ENCODE data around the gene HAAO.
"Not testable (repeated sequence)": the region's sequence is repeated elsewhere in the genome, so short reads cannot be mapped to it uniquely, and the experiment has no call there.

The HAAO gene

DNA sequence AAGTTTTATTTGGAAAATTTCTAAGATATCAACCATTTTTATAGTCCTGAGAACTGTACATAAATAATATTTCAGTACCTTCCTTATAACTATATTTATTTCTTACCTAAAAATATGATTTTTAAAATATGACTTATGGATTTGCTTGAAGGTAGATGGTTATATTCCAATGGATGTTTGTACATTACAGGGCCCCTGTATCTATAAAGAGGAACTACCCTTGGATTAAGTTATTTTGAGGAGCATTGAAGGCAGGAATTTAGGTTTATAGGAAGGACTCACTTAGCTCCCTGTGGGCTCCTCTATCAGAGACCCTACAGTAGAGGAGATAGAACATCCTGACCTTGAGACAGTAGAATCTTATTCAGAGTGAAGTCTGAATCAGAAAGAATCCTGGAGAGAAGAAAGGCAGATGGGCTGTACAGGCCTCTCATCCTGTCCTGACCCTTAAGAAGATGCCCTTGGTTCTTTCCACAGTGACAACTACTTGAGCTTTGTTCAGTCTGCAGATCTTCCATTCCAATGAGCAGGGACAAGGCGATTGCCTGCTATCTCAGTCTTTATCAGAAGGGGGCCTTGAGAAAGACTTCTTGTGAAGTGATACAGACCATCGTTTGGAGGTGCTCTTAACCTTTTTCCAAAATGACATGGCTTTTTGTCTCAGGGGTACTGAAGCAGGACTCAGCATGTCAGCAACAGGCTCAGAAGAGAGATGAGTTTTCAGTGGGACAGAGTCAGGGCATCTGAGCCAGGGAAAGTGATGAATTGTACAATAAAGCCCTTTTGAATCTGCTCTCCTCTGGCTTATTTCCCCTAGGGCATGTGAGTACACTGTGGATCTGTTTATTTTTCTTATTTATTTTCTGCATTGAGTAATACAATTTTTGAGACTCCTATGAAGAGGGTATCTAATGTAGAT is 49.4 kb downstream of the HAAO start:
- H3K9ac ChIP-seq (ENCODE audit: low read length): no peak overlapping the region
- H4K20me1 ChIP-seq (ENCODE audit: insufficient read depth, low read length): no peaks in the 10 kb centered on the region
- no peak overlapping the region for H3K4me2 ChIP-seq (ENCODE audit: low read length)
- H3K27me3 ChIP-seq (ENCODE audit: low read depth, low read length): no peaks in the 10 kb centered on the region
- H2AFZ ChIP-seq (ENCODE audit: low read depth, low read length): no peak overlapping the region
- no peaks in the 10 kb centered on the region for H3K79me2 ChIP-seq (ENCODE audit: low read length)
- peaks cover 12% of the 10 kb centered on the region for H3K36me3 ChIP-seq (replicated peaks; ENCODE audit: low read depth, low read length)
- no peaks in the 10 kb centered on the region for H3K9me3 ChIP-seq (ENCODE audit: insufficient read depth, low read length)
- TF ChIP-seq, protein P1, sequence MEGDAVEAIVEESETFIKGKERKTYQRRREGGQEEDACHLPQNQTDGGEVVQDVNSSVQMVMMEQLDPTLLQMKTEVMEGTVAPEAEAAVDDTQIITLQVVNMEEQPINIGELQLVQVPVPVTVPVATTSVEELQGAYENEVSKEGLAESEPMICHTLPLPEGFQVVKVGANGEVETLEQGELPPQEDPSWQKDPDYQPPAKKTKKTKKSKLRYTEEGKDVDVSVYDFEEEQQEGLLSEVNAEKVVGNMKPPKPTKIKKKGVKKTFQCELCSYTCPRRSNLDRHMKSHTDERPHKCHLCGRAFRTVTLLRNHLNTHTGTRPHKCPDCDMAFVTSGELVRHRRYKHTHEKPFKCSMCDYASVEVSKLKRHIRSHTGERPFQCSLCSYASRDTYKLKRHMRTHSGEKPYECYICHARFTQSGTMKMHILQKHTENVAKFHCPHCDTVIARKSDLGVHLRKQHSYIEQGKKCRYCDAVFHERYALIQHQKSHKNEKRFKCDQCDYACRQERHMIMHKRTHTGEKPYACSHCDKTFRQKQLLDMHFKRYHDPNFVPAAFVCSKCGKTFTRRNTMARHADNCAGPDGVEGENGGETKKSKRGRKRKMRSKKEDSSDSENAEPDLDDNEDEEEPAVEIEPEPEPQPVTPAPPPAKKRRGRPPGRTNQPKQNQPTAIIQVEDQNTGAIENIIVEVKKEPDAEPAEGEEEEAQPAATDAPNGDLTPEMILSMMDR (IDR thresholded peaks at IDR 0.05; ENCODE audit: low read depth, low read length): peak; percentile 22; the same call in 1 of the 2 replicates
- TF ChIP-seq EZH2phosphoT487 (IDR thresholded peaks at IDR 0.05; ENCODE audit: low read depth): no peak
- H3K4me1 ChIP-seq (ENCODE audit: low read length): no peaks in the 10 kb centered on the region
- no peak overlapping the region for H3K4me3 ChIP-seq (ENCODE audit: low read length)
- no peak overlapping the region for H3K27ac ChIP-seq (ENCODE audit: low read length)

DNA sequence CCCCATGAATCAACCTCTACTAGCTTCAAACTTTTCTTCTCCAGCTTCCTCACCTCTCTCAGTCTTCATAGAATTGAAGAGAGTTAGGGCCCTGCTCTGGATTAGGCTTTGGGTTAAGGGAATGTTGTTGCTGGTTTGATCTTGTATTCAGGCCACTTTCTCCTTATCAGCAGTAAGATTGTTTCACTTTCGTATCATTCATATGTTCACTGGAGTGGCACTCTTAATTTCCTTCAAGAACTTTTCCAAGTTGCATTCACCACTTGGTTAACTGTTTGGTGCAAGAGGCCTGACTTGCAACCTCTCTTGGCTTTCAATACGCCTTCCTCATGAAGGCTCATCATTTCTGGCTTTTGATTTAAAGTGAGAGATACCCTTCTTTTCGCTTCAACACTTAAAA is 51.2 kb downstream of the HAAO start:
- H3K27ac ChIP-seq (ENCODE audit: low read length): no peak overlapping the region
- H3K9me3 ChIP-seq (ENCODE audit: insufficient read depth, low read length): 0 out of 2 replicates have a peak, but pooled peaks cover under 1% of the 10 kb centered on the region
- no peak overlapping the region for H3K9ac ChIP-seq (ENCODE audit: low read length)
- no peak overlapping the region for H2AFZ ChIP-seq (ENCODE audit: low read depth, low read length)
- no peaks in the 10 kb centered on the region for H3K79me2 ChIP-seq (ENCODE audit: low read length)
- no peaks in the 10 kb centered on the region for H4K20me1 ChIP-seq (ENCODE audit: insufficient read depth, low read length)
- no peaks in the 10 kb centered on the region for H3K27me3 ChIP-seq (ENCODE audit: low read depth, low read length)
- no peak overlapping the region for H3K4me3 ChIP-seq (ENCODE audit: low read length)
- peaks cover 28% of the 10 kb centered on the region for H3K36me3 ChIP-seq (replicated peaks; ENCODE audit: low read depth, low read length)
- TF ChIP-seq, protein P1 (IDR thresholded peaks at IDR 0.05; ENCODE audit: low read depth, low read length): no peak
- TF ChIP-seq EZH2phosphoT487 (IDR thresholded peaks at IDR 0.05; ENCODE audit: low read depth): no peak
- no peaks in the 10 kb centered on the region for H3K4me1 ChIP-seq (ENCODE audit: low read length)
- no peak overlapping the region for H3K4me2 ChIP-seq (ENCODE audit: low read length)

DNA sequence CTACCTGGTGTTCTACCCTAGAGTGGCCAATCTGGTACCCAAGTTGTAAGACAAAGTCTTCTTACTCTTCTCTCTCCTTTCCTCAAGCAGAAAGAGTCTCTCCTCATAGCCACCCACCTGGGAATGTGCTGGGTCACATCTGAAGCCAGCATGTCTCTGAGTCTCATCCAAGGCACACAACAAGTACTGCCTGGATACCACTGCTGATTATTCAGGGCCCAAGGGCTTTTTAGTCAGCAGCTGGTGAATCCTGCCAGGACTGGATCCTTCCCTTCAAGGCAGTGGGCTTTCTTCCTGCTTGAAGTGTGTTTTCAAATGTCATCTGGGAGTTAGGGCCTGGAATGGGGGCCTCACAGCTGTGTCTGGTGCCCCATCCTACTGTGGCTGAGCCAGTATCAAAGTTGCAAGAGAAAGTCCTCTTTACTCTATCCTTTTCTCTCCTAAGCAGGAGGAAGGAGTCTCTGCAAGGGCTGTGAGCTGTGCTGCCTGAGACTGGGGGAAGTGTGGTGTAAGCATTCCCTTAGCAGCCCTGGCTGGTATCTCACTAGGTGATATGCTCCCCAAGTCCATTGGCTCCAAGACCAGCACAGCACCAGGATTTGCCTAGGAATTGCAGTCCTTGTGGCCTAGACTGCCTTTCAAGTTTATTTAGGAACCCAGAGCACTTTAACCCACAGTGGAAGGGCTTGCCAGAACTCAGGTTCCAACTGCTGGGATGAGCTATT is 55.6 kb downstream of the HAAO start:
- no peaks in the 10 kb centered on the region for H3K79me2 ChIP-seq (ENCODE audit: low read length)
- H3K4me3 ChIP-seq (ENCODE audit: low read length): no peak overlapping the region
- H3K9me3 ChIP-seq (ENCODE audit: insufficient read depth, low read length): peaks cover 7% of the 10 kb centered on the region; the same call in 1 of the 2 replicates
- H2AFZ ChIP-seq (ENCODE audit: low read depth, low read length): no peak overlapping the region
- TF ChIP-seq, protein P1 (IDR thresholded peaks at IDR 0.05; ENCODE audit: low read depth, low read length): no peak
- no peak for TF ChIP-seq EZH2phosphoT487 (IDR thresholded peaks at IDR 0.05; ENCODE audit: low read depth)
- H3K27ac ChIP-seq (ENCODE audit: low read length): no peak overlapping the region
- no peaks in the 10 kb centered on the region for H3K27me3 ChIP-seq (ENCODE audit: low read depth, low read length)
- H4K20me1 ChIP-seq (ENCODE audit: insufficient read depth, low read length): no peaks in the 10 kb centered on the region
- H3K4me1 ChIP-seq (ENCODE audit: low read length): no peaks in the 10 kb centered on the region
- H3K4me2 ChIP-seq (ENCODE audit: low read length): no peak overlapping the region
- no peak overlapping the region for H3K9ac ChIP-seq (ENCODE audit: low read length)
- peaks cover 38% of the 10 kb centered on the region for H3K36me3 ChIP-seq (replicated peaks; ENCODE audit: low read depth, low read length)

DNA sequence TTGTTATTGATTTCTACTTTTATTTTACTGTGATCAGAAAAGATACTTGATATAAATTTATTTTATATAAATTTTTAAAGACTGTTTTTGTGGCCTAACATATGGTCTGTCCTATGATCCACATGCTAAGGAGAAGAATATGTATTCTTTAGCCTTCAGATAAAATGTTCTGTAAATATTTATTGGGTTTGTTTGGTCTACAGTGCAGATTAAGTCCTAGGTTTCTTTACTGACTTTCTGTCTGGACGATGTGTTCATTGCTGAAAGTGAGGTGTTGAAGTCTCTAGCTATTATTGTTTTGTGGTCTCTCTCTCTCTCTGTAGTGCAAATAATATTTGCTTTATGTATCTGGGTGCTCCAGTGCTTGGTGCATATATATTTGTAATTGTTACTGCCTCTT is 58.5 kb downstream of the HAAO start:
- Histone ChIP-seq H3K4me3 (ENCODE audit: low read length) (no peak overlapping the region), H3K36me3 (replicated peaks; ENCODE audit: low read depth, low read length) (peaks cover 33% of the 10 kb centered on the region), H3K9me3 (ENCODE audit: insufficient read depth, low read length) (peaks cover 7% of the 10 kb centered on the region; the same call in 1 of the 2 replicates), H3K4me1 (ENCODE audit: low read length) (no peaks in the 10 kb centered on the region), H4K20me1 (ENCODE audit: insufficient read depth, low read length) (no peaks in the 10 kb centered on the region), H2AFZ (ENCODE audit: low read depth, low read length) (no peak overlapping the region), H3K27me3 (ENCODE audit: low read depth, low read length) (no peaks in the 10 kb centered on the region), H3K9ac (ENCODE audit: low read length) (no peak overlapping the region), H3K4me2 (ENCODE audit: low read length) (no peak overlapping the region), H3K79me2 (ENCODE audit: low read length) (no peaks in the 10 kb centered on the region), H3K27ac (ENCODE audit: low read length) (no peak overlapping the region)
- TF ChIP-seq, protein P1 (IDR thresholded peaks at IDR 0.05; ENCODE audit: low read depth, low read length): no peak
- no peak for TF ChIP-seq EZH2phosphoT487 (IDR thresholded peaks at IDR 0.05; ENCODE audit: low read depth)

DNA sequence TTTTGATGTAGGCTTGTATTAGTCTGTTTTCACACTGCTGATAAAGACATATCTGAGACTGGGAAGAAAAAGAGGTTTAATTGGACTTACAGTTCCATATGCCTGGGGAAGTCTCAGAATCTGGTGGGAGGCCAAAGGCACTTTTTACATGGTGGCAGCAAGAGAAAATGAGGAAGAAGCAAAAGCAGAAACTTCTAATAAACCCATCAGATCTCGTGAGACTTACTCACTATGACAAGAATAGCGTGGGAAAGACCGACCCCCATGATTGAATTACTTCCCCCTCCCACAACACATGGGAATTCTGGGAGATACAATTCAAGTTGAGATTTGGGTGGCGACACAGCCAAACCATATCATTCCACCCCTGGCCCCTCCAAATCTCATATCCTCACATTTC is 61.1 kb downstream of the HAAO start:
- H2AFZ ChIP-seq (ENCODE audit: low read depth, low read length); H3K27ac ChIP-seq (ENCODE audit: low read length); H3K4me3 ChIP-seq (ENCODE audit: low read length); H3K9ac ChIP-seq (ENCODE audit: low read length); H3K4me2 ChIP-seq (ENCODE audit: low read length); H3K79me2 ChIP-seq (ENCODE audit: low read length); H4K20me1 ChIP-seq (ENCODE audit: insufficient read depth, low read length); H3K27me3 ChIP-seq (ENCODE audit: low read depth, low read length); H3K4me1 ChIP-seq (ENCODE audit: low read length); H3K9me3 ChIP-seq (ENCODE audit: insufficient read depth, low read length): not testable (repeated sequence)
- peaks cover 19% of the 10 kb centered on the region for H3K36me3 ChIP-seq (replicated peaks; ENCODE audit: low read depth, low read length)
